GM21526 (cell line): Measurements from ENCODE around the gene CUTA.

Experiments used
- ATAC-seq: cut with Tn5 transposase; IDR thresholded peaks from one replicate; pipeline ENCODE4 v1.9.1; 2021; ENCODE audit warnings: moderate library complexity; ENCODE audit not compliant: unreplicated experiment, low FRiP score

Gene CUTA, protein sequence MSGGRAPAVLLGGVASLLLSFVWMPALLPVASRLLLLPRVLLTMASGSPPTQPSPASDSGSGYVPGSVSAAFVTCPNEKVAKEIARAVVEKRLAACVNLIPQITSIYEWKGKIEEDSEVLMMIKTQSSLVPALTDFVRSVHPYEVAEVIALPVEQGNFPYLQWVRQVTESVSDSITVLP

DNA sequence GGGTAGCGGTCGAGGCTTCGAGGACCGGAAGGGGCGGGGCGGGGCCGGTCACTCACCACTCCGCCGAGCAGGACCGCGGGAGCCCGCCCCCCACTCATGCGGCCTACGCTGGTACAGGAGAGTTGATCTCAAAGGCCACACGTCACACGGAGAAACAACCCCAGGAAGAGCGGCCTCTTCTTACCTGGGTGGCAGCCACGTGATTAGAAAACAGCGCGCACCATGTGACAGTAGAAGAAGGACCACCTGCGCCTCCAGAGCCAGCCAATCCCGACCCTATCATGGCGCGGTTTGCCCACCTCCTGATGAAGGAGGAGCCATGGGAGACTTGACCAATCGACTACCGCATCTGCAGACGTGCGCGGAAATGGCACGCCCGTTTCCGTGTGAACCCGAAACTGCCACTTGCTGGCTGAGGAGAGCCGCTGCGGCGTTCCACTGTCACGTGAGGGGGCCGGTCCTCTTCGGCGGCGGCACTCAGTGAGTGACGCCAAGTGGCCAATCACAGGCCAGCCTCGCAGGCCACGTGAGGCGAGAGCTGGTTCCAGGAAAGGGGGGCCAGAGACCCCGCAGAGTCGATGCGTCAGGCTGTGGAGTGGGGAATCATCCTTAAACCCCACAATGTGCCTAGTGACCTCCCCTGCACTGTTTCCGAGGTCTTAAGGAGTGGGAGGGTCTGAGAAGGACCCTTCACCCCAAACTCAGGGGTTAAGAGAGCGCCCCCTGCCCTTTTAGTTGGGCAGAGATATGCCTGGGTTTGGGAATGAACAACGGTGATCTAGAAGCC is at the start of gene CUTA:
Gene CUTA, minus strand, starts transcription at position 205 of the 787 bp plus-strand sequence. Its CDS starts 107 bp downstream, at position 98.
- ATAC-seq, result peak; percentile 71

DNA sequence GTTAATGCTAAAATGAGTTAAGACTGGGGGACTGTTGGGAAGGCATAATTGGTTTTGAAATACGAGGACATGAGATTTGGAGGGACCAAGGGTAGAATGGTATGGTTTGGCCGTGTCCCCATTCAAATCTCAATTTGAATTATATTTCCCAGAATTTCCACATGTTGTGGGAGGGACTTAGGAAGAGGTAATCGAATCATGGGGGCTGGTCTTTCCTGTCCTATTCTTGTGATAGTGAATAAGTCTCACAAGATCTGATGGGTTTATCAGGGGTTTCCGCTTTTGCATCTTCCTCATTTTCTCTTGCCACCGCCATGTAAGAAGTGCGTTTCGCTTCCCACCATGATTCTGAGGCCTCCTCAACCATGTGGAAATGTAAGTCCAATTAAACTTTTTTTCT is 49.2 kb upstream of the CUTA start:
- no peak for ATAC-seq

DNA sequence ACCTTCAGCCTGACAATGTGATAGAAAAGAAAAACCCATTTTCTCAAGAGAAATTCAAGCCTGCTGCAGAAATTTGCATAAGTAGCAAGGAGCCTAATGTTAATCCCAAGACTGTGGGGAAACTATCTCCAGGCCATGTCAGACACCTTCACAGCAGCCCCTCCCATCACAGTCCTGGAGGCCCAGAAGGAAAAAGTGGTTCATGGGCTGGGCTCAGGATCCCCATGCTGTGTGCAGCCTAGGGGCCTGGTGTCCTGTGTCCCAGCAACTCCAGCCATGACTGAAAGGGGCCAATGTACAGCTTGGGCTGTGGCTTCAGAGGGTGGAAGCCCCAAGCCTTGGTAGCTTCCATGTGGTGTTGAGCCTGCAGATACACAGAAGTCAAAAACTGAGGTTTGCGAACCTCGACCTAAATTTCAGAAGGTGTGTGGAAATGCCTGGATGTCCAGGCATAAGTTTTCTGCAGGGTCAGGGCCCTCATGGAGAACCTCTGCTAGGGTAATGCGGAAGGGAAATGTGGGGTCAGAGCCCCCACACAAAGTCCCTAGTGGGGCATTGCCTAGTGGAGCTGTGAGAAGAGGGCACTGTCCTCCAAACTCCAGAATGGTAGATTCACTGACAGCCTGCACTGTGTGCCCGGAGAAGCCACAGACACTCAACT is 48.3 kb upstream of the CUTA start:
- no peak for ATAC-seq

- no peak for ATAC-seq
Measured at GRCh38 chr6:33459226-33459625, 41.3 kb upstream of the CUTA start.

DNA sequence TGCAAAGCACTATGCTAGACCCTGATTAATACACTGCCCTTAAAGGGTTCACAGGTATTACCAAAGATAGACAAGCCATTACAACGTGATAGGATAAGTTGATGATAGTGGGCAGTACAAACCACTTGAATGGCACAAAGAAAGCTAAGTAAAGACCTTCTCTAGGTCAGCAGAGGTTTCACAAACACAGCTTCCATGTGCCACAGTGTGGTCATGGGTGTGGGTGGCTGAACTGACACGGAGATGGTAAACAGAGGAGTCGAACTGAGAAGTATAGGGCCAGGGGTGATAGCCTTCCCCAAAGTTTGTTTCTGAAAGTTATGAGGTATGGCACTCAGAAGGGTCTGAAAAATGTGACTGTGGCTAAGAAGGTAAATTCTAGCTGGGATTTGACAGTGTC is 40.8 kb upstream of the CUTA start:
- no peak for ATAC-seq

GRCh38 chr6:33456156-33456555 is 38.2 kb upstream of the CUTA start:
- ATAC-seq, result no peak

DNA sequence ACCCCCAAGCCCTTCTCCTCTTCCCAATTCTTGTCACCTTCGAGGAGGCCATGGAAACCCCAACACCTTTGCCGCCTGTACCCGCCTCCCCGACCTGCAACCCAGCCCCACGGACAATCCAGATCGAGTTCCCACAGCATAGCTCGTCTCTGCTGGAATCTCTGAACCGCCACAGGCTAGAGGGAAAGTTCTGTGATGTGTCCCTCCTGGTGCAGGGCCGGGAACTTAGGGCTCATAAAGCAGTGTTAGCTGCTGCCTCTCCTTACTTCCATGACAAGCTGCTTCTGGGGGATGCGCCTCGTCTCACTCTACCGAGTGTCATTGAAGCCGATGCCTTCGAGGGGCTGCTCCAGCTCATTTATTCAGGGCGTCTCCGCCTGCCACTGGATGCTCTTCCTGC is 37.1 kb upstream of the CUTA start:
- no peak for ATAC-seq

DNA sequence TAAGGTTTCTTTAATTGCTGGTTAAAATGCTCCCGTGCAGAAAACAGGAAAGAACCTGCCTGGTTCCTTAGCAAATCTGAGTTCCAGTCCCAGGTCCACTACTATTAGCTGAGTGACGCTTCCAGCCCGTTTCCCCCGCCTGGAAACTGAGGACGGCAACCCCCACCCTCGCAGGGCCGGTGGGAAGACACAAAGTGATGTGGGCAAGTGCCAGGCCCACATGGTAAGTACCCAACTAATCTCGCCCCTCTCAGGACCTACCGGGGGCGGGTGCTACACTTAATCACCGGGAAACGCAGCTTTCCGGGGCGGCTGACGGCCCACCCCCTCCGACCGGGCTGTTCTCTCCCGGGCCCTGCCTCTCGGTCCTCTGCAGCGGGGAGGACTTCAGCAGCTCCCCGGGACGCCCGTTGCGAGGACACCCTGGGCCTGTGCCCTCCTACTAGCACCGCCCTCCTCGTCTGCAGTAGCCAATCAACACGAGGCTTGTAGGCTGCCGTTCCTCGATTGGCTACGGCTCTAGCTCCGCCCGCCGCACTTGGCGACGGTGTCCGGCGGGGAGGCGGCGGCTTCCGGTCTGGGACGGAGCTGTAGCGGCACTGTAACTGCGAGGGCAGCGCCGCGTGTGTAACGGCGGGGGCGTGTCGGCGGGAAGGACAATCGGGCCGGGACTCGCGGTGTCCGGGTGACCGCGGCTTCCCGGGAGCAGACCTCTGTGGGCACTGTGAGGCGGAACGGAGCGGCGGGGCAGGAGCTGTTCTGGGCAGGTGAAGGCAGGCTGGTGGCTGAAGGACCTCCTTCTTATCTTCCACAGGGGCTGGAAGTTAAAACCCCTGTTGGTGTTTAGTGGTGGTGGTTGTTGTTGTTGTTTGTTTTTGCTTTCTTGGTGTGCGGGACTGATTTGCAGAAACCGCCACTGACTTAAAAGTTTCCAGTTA is 36.4 kb upstream of the CUTA start, which contains the start of gene ZBTB9:
Gene ZBTB9, plus strand, starts transcription at position 568 of the 938 bp plus-strand sequence. CDS start 525 bp downstream, outside the sequence.
- ATAC-seq, result peak; percentile 91

DNA sequence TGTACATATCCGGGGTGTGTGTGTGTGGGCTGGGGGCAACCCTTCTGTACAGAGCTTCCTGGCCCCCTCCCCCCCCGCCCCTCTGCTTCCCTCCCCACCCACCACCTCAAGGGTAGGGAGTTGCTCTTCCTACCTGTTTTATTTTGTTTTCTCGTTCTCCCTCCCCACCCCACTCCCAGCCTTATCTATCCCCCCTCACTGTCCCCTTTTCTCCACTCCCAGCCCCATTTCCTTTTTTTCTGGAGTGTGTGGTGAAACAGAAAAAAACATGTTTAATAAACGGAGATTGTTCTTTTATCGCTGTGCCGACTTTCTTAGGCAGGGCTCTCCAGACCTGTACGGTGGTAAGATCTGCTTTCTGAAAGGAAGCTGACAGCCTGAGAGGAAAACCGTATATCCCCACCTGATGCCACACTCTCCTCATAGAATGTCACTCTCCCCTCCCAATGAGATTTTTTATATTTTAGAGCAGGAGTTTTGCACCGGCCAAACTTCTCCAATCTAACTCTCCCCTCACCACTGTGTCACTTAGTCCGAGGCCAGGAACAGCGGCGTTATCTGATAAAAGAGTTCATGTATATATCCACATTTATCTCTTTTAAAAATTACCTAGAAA is 35.6 kb upstream of the CUTA start:
- ATAC-seq, result no peak

GRCh38 chr6:33452496-33452895 is 34.6 kb upstream of the CUTA start:
- ATAC-seq, result no peak

- no peak for ATAC-seq
Measured at GRCh38 chr6:33451606-33452005, 33.7 kb upstream of the CUTA start.

DNA sequence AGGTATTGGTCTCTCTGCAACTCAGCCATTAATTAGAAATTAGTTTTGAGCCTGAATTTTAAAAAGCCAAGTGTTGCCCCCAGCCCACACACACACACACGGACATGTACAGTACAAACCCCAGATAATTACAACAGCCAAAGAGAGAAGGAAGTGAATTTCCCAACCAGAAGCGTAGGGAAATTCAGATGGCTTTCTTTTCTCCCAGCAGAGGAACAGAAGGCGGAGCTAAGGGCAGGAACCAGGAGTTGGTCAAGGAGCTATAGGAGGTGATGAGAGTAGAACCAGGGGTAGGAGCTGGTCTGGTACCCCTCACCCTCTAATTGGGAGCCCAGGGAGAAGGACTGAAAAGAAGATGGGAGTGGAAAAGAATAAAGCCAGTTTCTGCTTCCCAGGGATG is 32.5 kb upstream of the CUTA start:
- no peak for ATAC-seq

GRCh38 chr6:33446356-33446755 is 28.4 kb upstream of the CUTA start:
- no peak for ATAC-seq

GRCh38 chr6:33445119-33445603 is 27.3 kb upstream of the CUTA start:
- ATAC-seq, result no peak

DNA sequence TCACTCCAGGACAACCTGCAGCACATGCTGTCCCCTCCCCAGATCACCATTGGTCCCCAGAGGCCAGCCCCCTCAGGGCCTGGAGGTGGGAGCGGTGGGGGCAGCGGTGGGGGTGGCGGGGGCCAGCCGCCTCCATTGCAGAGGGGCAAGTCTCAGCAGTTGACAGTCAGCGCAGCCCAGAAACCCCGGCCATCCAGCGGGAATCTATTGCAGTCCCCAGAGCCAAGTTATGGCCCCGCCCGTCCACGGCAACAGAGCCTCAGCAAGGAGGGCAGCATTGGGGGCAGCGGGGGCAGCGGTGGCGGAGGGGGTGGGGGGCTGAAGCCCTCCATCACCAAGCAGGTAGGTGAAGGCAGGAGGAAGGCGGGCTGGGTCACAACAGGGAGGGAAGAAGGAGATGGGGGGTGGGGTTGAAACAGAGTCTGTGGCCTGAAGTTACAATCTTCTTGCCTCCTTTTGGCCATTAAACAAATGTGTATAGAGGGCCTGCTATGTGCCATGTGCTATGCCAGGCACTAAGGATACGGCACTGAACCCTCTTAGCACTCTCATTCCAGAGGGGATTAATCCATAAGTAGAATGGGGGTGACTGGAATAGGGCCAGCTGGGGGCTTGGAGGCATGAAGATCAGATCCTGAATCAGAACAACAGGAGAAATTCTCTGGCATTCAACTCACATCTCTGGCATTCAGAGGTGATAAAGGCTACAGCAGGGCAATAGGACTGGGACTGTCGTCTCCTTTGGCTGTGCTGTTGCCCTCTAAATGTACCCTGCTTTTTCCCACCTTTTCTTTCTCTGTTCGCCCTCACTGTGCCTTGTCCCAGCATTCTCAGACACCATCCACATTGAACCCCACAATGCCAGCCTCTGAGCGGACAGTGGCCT is 26.0 kb upstream of the CUTA start:
- ATAC-seq, result no peak

DNA sequence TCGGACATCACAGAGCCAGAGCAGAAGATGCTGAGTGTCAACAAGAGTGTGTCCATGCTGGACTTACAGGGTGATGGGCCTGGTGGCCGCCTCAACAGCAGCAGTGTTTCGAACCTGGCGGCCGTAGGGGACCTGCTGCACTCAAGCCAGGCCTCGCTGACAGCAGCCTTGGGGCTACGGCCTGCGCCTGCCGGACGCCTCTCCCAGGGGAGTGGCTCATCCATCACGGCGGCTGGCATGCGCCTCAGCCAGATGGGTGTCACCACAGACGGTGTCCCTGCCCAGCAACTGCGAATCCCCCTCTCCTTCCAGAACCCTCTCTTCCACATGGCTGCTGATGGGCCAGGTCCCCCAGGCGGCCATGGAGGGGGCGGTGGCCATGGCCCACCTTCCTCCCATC is 25.1 kb upstream of the CUTA start:
- no peak for ATAC-seq

DNA sequence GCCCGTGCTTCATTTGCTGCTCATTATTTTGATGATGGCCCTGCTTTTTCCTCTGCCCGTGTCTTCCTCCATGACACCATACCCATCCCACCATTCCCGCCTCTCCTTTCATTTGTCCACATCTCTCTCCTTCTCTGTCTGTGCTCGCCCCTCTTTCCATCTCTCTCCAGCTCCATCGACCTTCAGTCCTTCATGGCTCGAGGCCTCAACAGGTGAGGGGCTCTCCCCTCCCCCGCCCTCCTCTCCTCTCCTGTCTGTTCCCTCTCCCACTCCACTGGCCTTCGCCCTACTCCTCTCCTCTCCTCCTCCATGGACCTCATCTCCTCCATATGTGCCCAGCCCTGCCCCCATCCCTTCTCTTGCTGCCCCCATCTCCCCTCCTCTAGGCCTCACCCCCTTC is 24.4 kb upstream of the CUTA start:
- no peak for ATAC-seq

DNA sequence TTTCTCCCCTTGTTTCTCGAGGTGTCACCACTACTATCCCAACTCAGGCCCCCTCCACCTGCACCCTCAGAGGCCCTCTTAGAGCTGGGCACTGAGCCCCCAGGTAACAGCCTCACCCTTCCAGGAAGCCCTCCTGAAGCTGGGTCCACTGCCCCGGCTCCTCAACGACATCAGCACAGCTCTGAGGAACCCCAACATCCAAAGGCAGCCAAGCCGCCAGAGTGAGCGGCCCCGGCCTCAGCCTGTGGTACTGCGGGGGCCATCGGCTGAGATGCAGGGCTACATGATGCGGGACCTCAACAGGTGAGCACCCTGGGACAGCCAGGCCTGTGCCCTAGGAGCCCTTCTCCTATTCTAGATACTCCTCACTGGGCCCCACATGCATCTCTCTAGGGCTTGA is 23.6 kb upstream of the CUTA start:
- no peak for ATAC-seq
